Measurements from ENCODE around the gene KDM5C. TPM values are rescaled to one million over a fixed set of nuclear protein-coding genes. Genes with fewer than 3 reads are reported as not detected.

Gene KDM5C
- total RNA-seq, 1 donor from 2014 or later: 26.8 TPM

- DNase-seq (no peak), ATAC-seq (ENCODE audit: poor library complexity) (no peak)
- intact Hi-C loops (cut with DNase I): no loop called here
These were observed 29.8 kb upstream of the KDM5C start for GRCh38 chrX:53254570-53255461.

DNA sequence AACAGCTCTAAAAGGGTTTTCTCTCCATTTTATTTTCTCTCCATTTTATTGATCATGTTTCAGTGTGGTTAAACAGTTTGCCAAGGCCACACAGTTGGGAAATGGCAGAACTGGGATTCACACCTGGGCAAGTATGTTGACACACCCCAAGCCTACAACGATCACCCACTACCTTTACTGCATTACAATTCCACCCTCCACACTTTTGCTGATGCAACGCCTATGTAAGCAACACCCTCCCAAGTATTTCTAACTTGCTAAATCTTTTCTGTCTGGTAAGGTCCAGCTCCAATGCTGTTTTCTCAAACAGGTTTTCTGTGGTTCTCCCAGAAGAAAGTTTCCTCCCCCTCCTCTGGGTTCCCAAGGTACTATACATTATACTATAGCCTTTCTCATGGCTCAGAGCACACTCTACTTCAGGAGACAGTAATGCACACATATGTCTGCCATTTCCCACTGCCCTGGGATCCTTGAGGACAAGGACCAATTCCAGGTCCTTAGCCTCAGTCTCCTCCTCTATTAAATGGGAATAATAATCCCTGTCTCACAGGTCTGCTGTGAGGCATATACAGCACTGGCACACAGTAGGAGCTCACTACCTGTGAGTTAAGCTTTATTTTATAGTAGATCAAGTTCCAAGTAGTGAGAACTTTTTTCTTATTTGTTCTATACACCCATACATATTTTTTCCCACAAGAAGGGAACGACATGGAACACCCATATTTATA lies 28.4 kb upstream of the KDM5C start:
- ATAC-seq (ENCODE audit: poor library complexity) (no peak), DNase-seq (no peak)
- intact Hi-C loops (cut with DNase I): no loop called here

DNA sequence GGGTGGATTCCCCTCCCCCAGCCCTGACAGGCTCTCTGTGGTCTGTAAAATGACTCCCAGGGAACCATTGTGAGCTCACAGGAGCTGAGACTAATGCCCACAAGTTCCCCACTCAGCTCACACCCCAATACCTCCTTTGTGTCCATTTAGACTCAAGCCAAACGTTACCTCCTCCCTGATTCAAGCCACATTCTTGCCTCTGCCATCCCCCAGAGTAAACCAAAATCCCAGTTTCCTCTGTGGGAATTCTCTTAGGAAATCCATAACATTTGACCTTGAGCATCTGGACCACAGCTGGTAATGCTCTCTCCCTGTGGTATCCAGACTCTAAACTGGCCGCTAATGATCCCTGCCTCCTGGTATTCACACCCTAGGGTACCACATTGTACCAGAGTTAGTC lies 26.3 kb upstream of the KDM5C start:
- ATAC-seq (ENCODE audit: poor library complexity) (no peak), DNase-seq (no peak)
- intact Hi-C loops (cut with DNase I): no loop called here

DNA sequence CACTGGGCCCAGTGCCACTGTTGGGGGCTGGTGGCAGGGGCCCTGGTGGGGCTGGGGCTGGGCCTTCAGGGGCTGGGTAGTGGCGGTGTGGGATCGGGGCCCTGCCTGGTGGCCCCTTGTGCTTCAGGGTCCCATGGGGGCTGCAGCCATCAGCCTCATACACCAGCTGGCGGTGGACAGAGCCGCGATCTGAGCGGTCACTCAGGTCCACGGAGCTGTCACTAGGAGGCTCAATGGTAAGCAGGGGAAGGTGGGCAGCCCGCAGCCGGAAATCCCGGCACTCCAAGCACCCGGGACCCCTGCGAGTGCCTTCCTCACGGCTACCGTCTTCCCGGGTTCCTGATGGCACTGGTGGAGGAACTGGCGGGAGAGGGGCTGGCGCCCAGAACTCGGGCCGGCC lies 25.5 kb upstream of the KDM5C start:
- intact Hi-C loops (cut with DNase I): no loop called here
- no peak for DNase-seq
- ATAC-seq (ENCODE audit: poor library complexity): no peak

DNA sequence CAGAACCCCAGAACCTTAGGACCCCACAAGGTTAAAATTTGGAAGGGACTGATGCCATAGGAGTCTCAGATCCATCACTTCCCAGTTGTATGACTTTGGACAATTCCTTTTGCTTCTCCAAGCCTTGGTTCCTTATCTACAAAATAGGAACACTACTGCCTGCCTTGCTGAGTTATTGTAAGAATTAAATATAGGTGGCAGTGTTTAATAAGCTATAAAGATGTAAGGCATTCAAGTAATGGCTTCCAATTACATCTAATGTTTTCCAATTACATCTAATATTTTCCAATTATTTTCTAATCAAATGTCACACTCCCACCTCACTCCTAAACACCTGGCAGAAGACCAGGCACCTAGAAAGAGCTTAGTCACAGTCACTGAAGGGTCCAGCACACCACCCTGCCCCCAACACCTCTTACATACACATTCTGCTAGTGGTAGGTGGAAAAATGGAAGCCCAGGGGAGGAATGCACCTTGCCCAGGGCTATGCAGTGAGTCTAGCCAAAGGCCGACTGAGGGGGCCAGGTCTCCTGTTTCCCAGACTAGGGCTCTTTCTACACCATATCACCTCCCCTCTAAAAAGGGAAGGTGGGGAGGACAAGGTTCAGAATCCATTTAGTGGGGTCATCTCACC lies 24.5 kb upstream of the KDM5C start:
- intact Hi-C loops (cut with DNase I): no loop called here
- DNase-seq (no peak), ATAC-seq (ENCODE audit: poor library complexity) (no peak)

DNA sequence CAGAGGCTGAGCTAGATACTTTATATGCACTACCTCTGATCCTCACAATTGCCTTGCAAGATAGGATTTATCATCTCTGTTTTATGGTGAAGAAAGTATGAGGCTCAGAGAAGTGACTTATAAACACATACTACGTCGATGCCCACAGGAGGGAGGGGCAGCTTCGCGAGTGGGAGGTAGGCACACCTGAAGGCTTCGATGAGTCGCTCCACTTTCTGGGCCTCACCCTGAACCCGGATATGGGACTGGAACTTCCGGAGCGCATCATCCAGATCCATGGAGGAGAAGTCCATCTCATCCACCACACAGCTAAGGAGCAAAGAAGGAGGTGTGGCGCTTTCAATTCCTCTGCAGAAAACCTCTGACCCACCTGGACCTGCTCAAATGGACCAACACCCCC lies 22.9 kb upstream of the KDM5C start:
- intact Hi-C loops (cut with DNase I): no loop called here
- ATAC-seq (ENCODE audit: poor library complexity): no peak
- DNase-seq: no peak

DNA sequence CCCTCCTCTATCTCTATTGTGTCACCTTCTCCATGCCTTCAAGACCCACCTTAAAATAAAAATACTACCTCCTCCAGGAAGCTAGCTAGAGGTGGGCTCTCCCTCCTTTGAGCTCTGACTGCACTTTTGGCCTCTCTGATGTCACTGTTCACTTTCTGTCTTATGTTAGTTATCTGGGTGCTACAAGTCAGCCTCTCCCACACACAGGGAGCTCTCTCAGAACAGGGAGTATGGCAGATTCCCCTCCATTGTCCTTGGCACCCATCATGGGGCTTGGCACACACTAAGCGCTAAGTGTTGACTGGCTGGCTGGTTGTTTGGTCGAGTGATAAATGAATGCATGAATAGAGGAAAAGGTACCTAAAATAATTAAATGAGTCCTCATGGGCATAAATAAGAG lies 21.2 kb upstream of the KDM5C start:
- ATAC-seq (ENCODE audit: poor library complexity): no peak
- intact Hi-C loops (cut with DNase I): no loop called here
- no peak for DNase-seq

DNA sequence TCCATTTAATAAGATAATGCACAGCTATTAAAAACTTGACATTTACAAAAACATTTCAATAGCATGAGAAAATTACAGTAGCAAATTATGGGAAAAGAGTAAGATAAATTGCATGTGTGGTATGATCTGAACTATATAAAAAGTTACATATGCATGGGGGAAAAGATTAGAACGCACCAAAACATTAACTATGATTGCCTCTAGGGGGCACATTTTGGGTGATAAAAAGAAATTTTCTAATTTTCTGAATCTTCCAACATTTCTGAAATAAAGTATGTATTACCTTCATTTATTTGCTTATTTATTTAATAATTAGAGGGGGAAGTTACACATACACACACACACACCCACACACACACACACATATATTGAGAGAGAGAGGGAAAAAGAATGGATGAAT lies 19.6 kb upstream of the KDM5C start:
- intact Hi-C loops (cut with DNase I): no loop called here

GRCh38 chrX:53242310-53242709 lies 17.3 kb upstream of the KDM5C start:
- no peak for DNase-seq
- no peak for ATAC-seq (ENCODE audit: poor library complexity)
- intact Hi-C loops (cut with DNase I): no loop called here

More for the DNA sequence above, 19.6 kb upstream of the KDM5C start:
- no peak for DNase-seq
- no peak for ATAC-seq (ENCODE audit: poor library complexity)

DNA sequence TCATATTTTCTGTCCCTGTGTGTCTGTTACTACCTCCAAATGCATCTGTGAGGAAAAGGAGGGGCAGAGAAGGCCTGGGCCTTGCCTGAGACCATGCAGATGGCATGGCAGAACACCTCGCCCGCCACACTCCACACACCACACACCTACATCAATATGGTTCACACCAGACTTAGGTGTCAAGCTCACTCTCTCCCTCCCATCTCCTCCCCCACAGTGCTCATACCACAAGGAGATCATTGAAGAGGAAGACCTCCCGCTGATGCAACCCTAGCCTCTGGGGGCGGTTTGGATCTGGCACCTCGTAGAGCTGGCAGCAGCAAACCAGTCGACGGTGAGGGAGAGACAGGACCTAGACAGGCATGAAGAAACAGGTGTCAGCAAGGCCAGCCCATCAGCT lies 16.6 kb upstream of the KDM5C start:
- no peak for ATAC-seq (ENCODE audit: poor library complexity)
- intact Hi-C loops (cut with DNase I): no loop called here
- no peak for DNase-seq

GRCh38 chrX:53239474-53239873 lies 14.5 kb upstream of the KDM5C start:
- intact Hi-C loops (cut with DNase I): no loop called here
- no peak for DNase-seq
- no peak for ATAC-seq (ENCODE audit: poor library complexity)

GRCh38 chrX:53237056-53237455 lies 12.0 kb upstream of the KDM5C start:
- intact Hi-C loops (cut with DNase I): no loop called here
- DNase-seq (no peak), ATAC-seq (ENCODE audit: poor library complexity) (no peak)

DNA sequence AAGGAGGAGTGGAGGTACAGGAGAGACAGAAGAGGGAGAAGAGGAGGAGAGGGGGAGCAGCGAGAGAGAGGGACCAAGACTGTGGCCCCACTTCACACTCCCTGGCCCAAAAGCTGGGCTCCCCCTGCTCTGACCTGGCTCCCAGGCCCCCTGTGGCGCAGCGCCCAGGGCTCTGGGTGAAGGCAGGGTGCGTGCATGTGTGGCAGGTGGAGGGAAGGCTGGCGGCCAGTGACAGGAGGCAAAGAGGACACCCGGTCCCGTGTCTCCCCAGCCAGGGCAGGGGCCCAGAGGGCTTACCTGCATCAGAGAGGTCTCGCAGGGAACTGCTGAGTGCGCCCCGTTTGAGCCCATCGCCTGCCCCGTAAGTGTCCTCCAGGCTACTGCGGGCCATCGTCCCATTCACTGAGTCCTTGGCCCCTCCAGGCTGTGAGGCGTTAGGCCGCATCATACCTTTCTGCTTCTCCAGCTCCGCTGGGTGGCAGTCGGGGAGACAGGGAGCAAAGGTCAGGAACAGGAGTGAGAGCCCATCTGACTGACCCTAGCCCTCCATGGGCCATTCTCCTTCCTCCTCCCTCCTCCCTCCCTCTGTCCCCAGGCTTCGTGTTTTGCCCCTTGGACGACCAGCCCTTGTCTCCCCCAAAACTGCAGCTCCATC lies 11.1 kb upstream of the KDM5C start:
- ATAC-seq (ENCODE audit: poor library complexity): no peak
- no peak for DNase-seq
- intact Hi-C loops (cut with DNase I): no loop called here

DNA sequence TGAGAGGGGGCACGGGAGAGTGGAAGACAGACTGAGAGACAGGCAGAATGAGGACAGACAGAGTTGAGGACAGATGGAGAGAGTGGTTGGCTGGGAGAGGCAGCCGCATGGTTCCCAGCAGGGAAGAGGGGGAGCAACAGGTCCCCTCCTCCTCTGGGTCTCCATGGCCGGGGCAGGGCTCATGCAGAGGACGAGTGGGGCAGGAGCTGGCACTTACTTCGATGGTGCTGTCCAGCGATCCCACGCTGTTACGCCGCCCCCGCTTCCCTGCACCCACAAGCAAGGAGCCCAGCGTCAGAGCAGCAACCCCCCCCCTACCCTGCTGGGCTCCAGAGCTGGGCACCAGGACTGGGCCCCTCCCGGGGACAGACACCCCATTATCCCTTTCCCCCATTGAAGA lies 10.6 kb upstream of the KDM5C start:
- intact Hi-C loops (cut with DNase I): no loop called here
- DNase-seq: no peak

GRCh38 chrX:53234484-53234883 lies 9.5 kb upstream of the KDM5C start:
- DNase-seq (no peak), ATAC-seq (ENCODE audit: poor library complexity) (no peak)
- intact Hi-C loops (cut with DNase I): no loop called here

More for the DNA sequence above, 10.6 kb upstream of the KDM5C start:
- no peak for ATAC-seq (ENCODE audit: poor library complexity)

GRCh38 chrX:53233536-53233935 lies 8.5 kb upstream of the KDM5C start:
- DNase-seq (no peak), ATAC-seq (ENCODE audit: poor library complexity) (no peak)
- intact Hi-C loops (cut with DNase I): no loop called here

DNA sequence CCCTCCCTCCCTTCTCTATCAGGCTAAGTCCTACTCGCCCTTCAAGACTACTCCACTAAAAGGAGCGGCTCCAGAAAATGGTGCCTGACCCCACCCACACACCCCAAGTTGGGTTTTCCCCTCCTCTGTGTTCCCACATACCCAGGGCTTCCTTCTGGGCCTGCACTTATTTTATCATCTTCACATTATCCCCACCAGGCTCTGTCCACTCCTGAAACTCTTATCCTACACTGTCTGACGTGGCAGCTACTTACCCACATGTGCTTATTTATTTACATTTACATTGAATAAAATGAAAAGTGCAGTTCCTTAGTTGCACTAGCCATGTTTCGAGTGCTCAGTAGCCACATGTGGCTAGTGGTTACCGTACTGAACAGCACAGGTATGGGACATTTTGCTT lies 5.1 kb upstream of the KDM5C start:
- ATAC-seq (ENCODE audit: poor library complexity): no peak
- no peak for DNase-seq
- intact Hi-C loops (cut with DNase I): no loop called here

DNA sequence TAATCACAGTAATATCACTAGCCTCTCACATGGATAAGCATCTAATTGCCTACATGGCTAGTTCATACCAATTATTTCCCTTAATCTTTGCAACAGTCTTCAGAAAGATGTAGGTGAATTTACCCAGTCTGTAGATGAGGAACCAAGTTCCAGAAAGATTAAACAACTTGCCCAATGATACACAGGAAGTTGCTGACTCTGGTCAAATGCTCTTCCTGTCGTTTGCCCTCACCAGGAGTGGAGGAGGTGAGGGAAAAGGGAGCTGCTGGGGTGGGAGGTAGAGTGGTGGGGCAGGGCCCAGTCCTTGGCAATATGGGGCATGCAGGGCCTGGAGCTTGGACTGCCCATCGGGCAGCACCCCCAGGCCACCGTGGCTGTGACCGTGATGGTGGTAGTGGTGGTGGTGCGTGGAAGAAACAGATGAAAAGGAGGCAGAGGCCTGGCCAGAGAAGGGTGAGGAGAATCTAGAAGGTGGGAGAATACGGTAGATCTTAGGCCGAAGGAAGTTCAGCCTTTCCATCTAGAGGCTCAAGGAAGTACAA lies 2.3 kb upstream of the KDM5C start:
- DNase-seq: no peak
- ATAC-seq (ENCODE audit: poor library complexity): no peak
- intact Hi-C loops (cut with DNase I): no loop called here
